Raji (cell line): ENCODE measurements around the gene SMG5.

ENCODE experiments used
- POLR2A ChIP-seq: IDR thresholded peaks from 2 replicates; pipeline ENCODE4 v1.6.1; 2011; ENCODE audit warnings: low read depth, low read length, control low read depth; ENCODE audit not compliant: insufficient read depth

Gene SMG5

DNA sequence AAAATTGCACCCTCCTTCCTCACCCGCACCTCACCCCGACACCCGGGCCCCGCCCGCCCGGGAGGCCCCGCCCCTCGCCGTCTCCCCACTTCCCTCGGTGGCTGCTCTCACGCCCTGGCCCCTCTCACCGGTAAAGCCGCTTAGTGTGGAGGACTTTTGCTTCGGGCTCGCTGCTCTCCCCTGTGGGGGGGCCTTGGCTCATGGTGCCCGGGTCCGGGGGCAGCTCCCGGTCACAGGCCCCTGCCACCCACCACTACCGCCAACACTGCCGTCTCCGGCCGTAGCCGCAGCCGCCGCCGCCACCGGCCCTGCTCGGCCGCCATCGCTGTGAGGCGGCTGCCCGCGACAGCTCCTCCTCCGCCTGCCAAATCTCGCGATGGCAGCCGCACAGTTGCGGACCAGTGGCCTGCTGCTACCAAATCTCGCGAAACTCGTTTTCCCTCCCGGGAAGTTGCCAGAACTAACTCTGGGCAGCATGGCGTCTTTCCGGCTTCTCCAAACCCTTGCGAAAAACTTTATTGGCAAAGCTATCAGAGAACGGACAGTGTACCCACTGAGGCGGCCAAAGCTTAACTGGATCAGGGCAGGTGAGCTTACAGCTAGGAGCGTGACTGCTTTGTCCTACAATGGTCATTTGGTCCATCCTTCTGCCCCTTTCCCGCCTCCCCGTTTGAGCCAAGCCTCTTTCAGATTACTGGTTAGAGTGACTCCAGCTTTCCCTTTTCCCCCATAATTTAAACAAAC lies at the start of gene SMG5:
Gene SMG5 (minus strand): TSS at position 347 of the 744 bp plus-strand sequence. CDS start 145 bp downstream, at position 202.
- peak; percentile 89 for TF ChIP-seq POLR2A

DNA sequence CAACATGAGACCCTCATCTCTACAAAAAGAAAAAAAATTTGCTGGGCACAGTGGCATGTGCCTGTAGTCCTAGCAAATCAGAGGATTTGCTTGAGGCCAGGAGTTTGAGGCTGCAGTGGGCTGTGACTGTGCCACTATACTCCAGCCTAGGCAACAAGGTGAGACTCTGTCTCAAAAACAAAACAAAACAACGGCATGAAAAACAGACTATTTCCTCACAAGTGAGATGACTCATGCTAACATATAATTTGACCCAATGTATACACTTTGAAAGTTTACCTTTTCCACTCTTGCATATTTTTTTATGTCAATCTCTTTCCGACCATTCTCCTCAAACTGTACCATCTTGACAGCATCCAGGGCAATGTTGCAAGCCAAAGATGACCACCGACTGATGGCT lies 37.9 kb upstream of the SMG5 start:
- no peak for TF ChIP-seq POLR2A

DNA sequence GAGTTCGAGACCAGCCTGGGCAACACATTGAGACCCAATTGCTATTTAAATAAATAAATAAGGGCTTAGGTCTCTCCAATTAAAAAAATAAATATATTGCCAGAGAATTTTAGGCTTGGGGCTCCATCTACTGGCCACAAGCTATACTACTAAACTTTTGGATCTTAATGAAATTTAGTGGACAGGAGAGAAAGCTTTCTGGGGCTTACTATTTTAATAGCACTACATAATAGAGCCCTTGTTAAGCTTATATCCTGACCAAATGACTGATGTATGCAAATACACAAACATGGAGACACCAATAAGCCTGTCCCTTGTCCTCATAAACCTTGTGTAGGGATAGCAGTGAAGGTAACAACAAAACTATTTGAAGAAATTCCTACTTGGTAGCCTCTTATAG lies 37.0 kb upstream of the SMG5 start:
- TF ChIP-seq POLR2A = no peak

GRCh38 chr1:156316909-156317308 lies 34.3 kb upstream of the SMG5 start:
- no peak for TF ChIP-seq POLR2A

DNA sequence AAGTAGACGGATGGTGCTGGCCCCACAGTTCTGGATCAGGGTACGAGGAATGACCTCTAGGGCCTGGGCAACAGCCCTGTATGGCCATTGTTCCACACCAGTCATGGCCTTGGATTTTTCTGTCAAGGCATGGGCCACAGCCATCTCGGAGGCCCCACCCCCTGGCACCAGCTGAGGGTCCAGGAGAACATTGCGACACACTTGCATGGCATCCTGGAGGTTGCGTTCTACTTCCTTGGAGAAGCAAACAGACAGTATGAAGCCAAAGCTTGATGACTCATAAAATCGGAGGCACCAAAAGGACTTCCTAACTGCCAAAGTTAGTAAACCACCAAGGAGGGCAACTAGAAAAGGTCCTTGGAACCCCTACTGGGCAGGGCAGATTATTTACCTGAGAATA lies 28.3 kb upstream of the SMG5 start:
- no peak for TF ChIP-seq POLR2A

- no peak for TF ChIP-seq POLR2A
Observed at GRCh38 chr1:156308078-156308477, 25.5 kb upstream of the SMG5 start.

GRCh38 chr1:156305215-156305614 lies 22.6 kb upstream of the SMG5 start:
- TF ChIP-seq POLR2A = no peak

DNA sequence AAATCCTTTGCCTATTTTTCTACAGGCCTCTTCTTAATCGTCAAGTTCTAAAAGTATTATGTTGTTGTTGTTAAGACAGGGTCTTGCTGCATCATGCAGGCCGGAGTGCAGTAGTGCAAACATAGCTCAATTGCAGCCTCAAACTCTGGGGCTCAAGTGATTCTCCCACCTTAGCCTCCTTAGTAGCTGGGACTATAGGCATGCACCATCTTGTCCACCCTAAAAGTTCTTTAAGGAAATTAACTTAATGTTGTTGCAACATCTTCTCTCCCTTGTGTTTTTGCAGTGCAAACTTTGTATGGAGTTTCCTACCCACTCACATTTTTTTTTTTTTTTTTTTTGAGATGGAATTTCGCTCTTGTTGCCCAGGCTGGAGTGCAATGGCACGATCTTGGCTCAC lies 20.6 kb upstream of the SMG5 start:
- no peak for TF ChIP-seq POLR2A

GRCh38 chr1:156298852-156299357 lies 16.3 kb upstream of the SMG5 start, which contains the start of gene VHLL:
Gene VHLL, minus strand, starts transcription at chr1:156299307. Its CDS starts 118 bp downstream, at chr1:156299189.
- TF ChIP-seq POLR2A = no peak

DNA sequence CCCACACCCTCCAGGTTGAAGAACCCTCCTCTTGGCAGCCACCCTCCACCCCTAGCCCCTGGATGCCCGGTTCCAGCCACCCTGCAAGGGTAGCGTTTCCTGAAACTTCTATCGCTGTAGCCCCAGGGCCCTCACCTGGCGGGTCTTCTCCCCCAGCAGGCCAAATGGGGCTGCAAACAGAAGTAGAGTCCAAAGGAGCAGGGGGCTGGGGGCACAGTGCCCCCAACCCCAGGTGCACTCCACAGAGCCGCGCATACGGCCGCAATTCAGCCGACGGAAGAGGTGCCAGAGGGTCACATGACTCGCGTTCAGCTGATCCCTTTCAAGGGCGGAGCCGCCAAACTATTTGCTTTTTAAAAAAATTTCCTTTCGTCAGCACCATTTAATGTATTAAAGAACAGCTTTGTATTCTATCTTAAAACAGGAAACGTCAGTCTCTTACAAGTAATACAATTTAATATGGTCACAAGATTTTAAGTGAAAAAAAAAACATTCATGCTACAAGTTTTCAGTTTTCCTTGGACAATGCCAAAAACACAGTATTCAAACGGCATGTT lies 12.8 kb upstream of the SMG5 start, which contains the start of gene GLMP:
Gene GLMP (minus strand): TSS at position 289 of the 557 bp plus-strand sequence. CDS start 34 bp downstream, at position 255.
- TF ChIP-seq POLR2A = peak; percentile 35; the same call in 1 of the 2 replicates

DNA sequence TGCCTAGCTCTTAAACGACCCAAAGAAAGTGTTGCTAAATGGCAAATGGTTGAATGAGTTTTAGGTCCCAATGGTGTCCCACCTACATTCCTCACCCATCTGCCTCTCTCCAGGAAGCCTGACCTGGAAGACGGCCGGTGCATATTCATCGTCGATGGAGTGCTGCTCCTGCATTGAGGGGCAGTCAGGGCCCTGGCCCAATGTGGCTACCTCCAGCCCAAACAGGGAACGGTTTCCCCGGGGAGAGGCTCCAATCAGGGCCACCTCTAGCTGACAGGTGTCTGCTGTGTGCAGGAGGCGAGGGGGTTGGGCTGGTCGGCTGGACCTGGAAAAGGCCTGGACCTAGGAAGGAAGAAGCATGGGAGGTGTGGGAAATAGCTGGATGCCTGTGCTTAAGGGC lies 11.3 kb upstream of the SMG5 start:
- no peak for TF ChIP-seq POLR2A

GRCh38 chr1:156293098-156293434 lies 10.4 kb upstream of the SMG5 start:
- no peak for TF ChIP-seq POLR2A

- no peak for TF ChIP-seq POLR2A
Observed at GRCh38 chr1:156291226-156292061, 8.8 kb upstream of the SMG5 start.

DNA sequence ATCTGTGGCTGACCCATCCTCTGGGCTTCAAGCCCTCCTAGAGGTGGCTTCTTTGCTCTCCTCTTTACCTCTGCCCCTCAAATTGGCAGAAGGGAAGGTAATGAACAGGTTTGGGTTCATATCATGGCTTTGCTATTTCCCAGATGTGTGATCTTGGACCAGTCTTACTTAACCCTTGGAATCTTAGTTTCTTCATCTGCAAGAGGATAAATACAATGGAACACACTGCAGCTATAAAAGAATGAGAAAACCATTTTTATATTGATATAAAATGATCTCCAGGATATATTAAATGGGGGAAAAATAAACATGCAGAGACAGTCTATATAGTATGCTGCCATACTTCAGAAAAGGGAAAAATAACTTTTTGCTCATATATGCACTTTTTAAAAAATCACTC lies 7.2 kb upstream of the SMG5 start:
- TF ChIP-seq POLR2A = no peak

DNA sequence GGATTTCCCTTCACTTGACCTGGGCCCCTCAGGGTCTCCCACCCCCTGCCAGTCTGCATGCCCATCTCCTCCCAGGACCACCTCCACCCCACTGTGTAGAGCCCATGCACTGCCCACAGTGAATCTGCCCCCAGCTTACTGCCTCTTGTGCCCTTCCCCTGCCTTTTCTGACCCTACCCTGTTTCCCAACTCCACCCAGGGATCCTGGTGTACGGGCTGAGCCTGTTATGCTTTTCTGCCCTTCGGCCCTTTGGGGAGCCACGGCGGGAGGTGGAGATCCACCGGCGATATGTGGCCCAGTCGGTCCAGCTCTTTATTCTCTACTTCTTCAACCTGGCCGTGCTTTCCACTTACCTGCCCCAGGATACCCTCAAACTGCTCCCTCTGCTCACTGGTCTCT lies 3.4 kb upstream of the SMG5 start:
- no peak for TF ChIP-seq POLR2A
